Neural progenitor cell (in vitro differentiated cells): Measurements from ENCODE around the gene ZMYND10. TPM values are rescaled to one million over a fixed set of nuclear protein-coding genes. Genes with fewer than 3 reads are reported as not detected.

Experiments
- DNase-seq: peaks from one replicate; pipeline ENCODE4 v3.0.0-alpha.2; 2016; ENCODE audit warnings: low spot score
- H2AFZ ChIP-seq: fragments of 200-600 bp; sonication (generic); replicated peaks from 2 replicates; pipeline ENCODE4 v1.6.1; 2016; ENCODE audit warnings: antibody characterized with exemption
- H3F3A ChIP-seq: fragments of 200-600 bp; sonication (generic); 2 replicates; pipeline ENCODE4 v1.6.1; 2016; ENCODE audit warnings: antibody characterized with exemption, low read depth
- H3K27ac ChIP-seq: fragments of 200-600 bp; sonication (generic); 2 replicates; pipeline ENCODE4 v1.5.1; 2016; ENCODE audit warnings: mild to moderate bottlenecking
- H3K27me3 ChIP-seq: fragments of 200-600 bp; sonication (generic); 2 replicates; pipeline ENCODE4 v1.6.1; 2016; ENCODE audit warnings: mild to moderate bottlenecking, moderate library complexity
- H3K36me3 ChIP-seq: fragments of 200-600 bp; sonication (generic); 2 replicates; pipeline ENCODE4 v1.5.1; 2016
- H3K4me1 ChIP-seq: fragments of 200-600 bp; sonication (generic); 2 replicates; pipeline ENCODE4 v1.6.1; 2016; ENCODE audit warnings: mixed run types
- H3K4me2 ChIP-seq: fragments of 200-600 bp; sonication (generic); 2 replicates; pipeline ENCODE4 v1.6.1; 2016
- H3K4me3 ChIP-seq: fragments of 200-600 bp; sonication (generic); 2 replicates; pipeline ENCODE4 v1.5.1; 2016
- H3K79me2 ChIP-seq: fragments of 200-600 bp; sonication (generic); 2 replicates; pipeline ENCODE4 v1.6.1; 2016; ENCODE audit warnings: low read depth
- H3K9ac ChIP-seq: fragments of 200-600 bp; sonication (generic); 2 replicates; pipeline ENCODE4 v1.6.1; 2016
- H3K9me3 ChIP-seq: fragments of 200-600 bp; sonication (generic); 2 replicates; pipeline ENCODE4 v1.5.1; 2016; ENCODE audit warnings: low read depth
- H4K20me1 ChIP-seq: fragments of 200-600 bp; sonication (generic); 2 replicates; pipeline ENCODE4 v1.6.1; 2016; ENCODE audit warnings: low read depth
- H3K27ac Mint-ChIP-seq: 3 replicates; pipeline ENCODE4 v1.8.0; 2021; ENCODE audit warnings: mixed read lengths
- H3K27me3 Mint-ChIP-seq: 2 replicates; pipeline ENCODE4 v1.8.0; 2022; ENCODE audit warnings: low read depth, mild to moderate bottlenecking, inconsistent platforms, moderate library complexity, mixed read lengths; ENCODE audit not compliant: insufficient read depth
- H3K36me3 Mint-ChIP-seq: 3 replicates; pipeline ENCODE4 v1.8.0; 2021; ENCODE audit warnings: mixed read lengths
- H3K4me1 Mint-ChIP-seq: 3 replicates; pipeline ENCODE4 v1.8.0; 2021; ENCODE audit warnings: mixed read lengths
- H3K4me3 Mint-ChIP-seq: 3 replicates; pipeline ENCODE4 v1.8.0; 2021; ENCODE audit warnings: mild to moderate bottlenecking, moderate library complexity, mixed read lengths
- H3K9me3 Mint-ChIP-seq: 3 replicates; pipeline ENCODE4 v1.8.0; 2020; ENCODE audit warnings: mixed read lengths
- EZH2 ChIP-seq: fragments of 200-600 bp; sonication (generic); IDR thresholded peaks from 2 replicates; pipeline ENCODE4 v1.6.1; 2017; ENCODE audit warnings: antibody characterized with exemption, mild to moderate bottlenecking, moderate library complexity
- EZH2phosphoT487 ChIP-seq: fragments of 200-600 bp; sonication (generic); IDR thresholded peaks from 2 replicates; pipeline ENCODE4 v1.6.1; 2017; ENCODE audit warnings: antibody characterized with exemption
- total RNA-seq: library from RNA; depleted of rRNA; stranded (reverse); fragments of >200 nt; gene quantifications from 2 replicates; pipeline ENCODE4 v1.2.3, GENCODE V29; 2015; ENCODE audit warnings: low replicate concordance
- TF ChIP-seq, protein P1 (sequence below): fragments of 200-600 bp; sonication (generic); IDR thresholded peaks from 2 replicates; pipeline ENCODE4 v1.5.1; 2017; ENCODE audit warnings: antibody characterized with exemption, mild to moderate bottlenecking

ZMYND10 gene
- total RNA-seq, 1 donor from 2014 or later: 0.37 TPM

DNA sequence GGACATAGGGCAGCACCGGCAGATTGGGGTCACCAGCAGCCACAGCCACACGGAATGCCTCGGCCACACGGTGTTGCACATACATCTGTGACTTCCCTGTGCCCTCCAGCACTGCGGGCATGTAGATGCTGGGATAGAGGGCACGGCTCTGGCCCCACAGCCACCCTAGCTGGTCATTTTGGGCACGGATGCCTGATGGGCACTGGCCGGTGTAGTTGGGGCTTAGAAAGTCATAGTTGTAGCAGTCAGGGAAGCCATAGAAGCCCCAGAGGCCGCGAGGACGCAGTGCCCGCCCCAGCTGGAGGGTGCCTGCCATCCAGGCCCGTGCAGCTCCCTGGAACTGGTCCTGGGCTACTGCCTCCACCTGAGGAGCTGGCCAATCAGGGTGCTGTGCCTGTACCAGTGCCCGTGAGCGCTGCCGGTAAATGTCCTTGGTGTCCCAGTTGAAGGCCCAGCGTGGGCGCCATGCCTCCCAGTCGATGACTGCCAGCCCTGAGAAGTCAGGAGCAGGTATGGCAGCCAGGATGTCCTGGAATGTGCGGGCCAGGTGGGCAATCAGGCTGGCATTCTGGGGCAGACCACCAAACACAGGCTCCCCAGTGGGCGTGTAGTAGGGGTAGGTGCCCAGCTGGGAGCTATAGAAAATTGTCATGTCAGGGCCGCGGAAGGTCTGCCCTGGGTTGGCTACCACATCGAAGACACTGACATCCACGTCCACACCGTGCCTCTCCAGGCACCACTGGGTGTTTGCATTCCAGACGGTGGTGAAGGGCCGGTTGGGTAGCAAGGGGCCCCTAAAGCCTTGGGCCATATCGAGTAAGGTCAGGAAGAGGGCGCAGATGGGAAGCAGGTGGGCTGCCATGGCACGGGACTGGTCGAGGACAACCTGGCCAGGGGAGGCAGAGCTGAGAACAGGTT, 43.2 kb downstream of the ZMYND10 start:
- H3K9me3 Mint-ChIP-seq: peaks cover 14% of the 10 kb centered on the region
- H3K36me3 ChIP-seq: no peaks in the 10 kb centered on the region
- no peak overlapping the region for H3K4me3 ChIP-seq
- H3K9me3 ChIP-seq: peaks cover 3% of the 10 kb centered on the region
- peaks cover 3% of the 10 kb centered on the region for H3K36me3 Mint-ChIP-seq
- no peaks in the 10 kb centered on the region for H3K79me2 ChIP-seq
- TF ChIP-seq EZH2phosphoT487 (no peak), EZH2 (no peak)
- TF ChIP-seq, protein P1, sequence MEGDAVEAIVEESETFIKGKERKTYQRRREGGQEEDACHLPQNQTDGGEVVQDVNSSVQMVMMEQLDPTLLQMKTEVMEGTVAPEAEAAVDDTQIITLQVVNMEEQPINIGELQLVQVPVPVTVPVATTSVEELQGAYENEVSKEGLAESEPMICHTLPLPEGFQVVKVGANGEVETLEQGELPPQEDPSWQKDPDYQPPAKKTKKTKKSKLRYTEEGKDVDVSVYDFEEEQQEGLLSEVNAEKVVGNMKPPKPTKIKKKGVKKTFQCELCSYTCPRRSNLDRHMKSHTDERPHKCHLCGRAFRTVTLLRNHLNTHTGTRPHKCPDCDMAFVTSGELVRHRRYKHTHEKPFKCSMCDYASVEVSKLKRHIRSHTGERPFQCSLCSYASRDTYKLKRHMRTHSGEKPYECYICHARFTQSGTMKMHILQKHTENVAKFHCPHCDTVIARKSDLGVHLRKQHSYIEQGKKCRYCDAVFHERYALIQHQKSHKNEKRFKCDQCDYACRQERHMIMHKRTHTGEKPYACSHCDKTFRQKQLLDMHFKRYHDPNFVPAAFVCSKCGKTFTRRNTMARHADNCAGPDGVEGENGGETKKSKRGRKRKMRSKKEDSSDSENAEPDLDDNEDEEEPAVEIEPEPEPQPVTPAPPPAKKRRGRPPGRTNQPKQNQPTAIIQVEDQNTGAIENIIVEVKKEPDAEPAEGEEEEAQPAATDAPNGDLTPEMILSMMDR: no peak
- H3K4me1 ChIP-seq: peaks cover 13% of the 10 kb centered on the region
- H3K4me2 ChIP-seq: no peak overlapping the region
- H2AFZ ChIP-seq: no peak overlapping the region
- no peak overlapping the region for H3K9ac ChIP-seq
- H3K27ac Mint-ChIP-seq: no peak overlapping the region
- peaks cover 6% of the 10 kb centered on the region for H4K20me1 ChIP-seq
- H3K4me3 Mint-ChIP-seq: no peak overlapping the region
- peaks cover 5% of the 10 kb centered on the region for H3F3A ChIP-seq
- H3K4me1 Mint-ChIP-seq: peaks cover 25% of the 10 kb centered on the region
- H3K27ac ChIP-seq: no peak overlapping the region
- H3K27me3 Mint-ChIP-seq: peaks cover 10% of the 10 kb centered on the region
- no peaks in the 10 kb centered on the region for H3K27me3 ChIP-seq
- peak; percentile 1 for DNase-seq

DNA sequence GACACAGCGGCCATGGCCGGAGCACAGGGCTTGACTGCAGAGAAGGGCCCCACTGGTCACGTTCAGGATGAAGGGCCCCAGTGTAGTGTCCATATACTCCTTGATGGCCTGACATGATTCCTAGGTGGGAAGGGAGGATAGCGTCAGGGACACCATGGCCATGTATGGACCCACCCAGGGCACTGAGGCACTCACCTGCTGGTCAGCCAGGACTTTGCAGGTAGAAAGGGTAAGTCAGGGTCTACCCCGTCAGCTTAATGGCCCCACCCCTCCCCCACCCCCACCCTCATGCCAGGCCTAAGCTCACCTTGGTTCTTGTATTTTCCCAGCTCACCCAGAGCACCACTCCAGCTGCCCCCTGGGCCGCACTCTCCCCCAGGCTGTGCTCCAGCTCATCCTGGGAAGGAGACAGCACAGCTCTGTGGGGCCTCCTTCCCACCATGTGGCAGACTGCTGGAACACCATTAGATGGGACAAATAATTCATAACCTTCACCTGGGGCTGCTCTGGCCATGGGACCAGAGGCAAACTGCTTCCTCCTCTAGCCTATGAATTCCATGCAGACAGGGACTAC, 44.8 kb downstream of the ZMYND10 start:
- peaks cover 6% of the 10 kb centered on the region for H4K20me1 ChIP-seq
- peaks cover 5% of the 10 kb centered on the region for H3K36me3 Mint-ChIP-seq
- DNase-seq: peak; percentile 1
- no peak overlapping the region for H3K4me2 ChIP-seq
- H2AFZ ChIP-seq: no peak overlapping the region
- TF ChIP-seq, protein P1: no peak
- no peak for TF ChIP-seq EZH2
- TF ChIP-seq EZH2phosphoT487: no peak
- H3K9me3 Mint-ChIP-seq: peaks cover 6% of the 10 kb centered on the region
- H3K9me3 ChIP-seq: no peaks in the 10 kb centered on the region
- peak overlapping the region; percentile 96 for H3K4me3 Mint-ChIP-seq
- H3K4me1 ChIP-seq: peaks cover 13% of the 10 kb centered on the region
- H3K27ac Mint-ChIP-seq: peak overlapping the region; percentile 42
- no peak overlapping the region for H3K9ac ChIP-seq
- H3K27me3 ChIP-seq: no peaks in the 10 kb centered on the region
- peaks cover 25% of the 10 kb centered on the region for H3K4me1 Mint-ChIP-seq
- H3K4me3 ChIP-seq: no peak overlapping the region
- H3K79me2 ChIP-seq: no peaks in the 10 kb centered on the region
- H3K27me3 Mint-ChIP-seq: peaks cover 14% of the 10 kb centered on the region
- no peak overlapping the region for H3K27ac ChIP-seq
- H3F3A ChIP-seq: peaks cover 5% of the 10 kb centered on the region
- no peaks in the 10 kb centered on the region for H3K36me3 ChIP-seq

- H3K4me2 ChIP-seq: peak overlapping the region; percentile 85
- no peaks in the 10 kb centered on the region for H3K79me2 ChIP-seq
- no peaks in the 10 kb centered on the region for H3K27me3 ChIP-seq
- Mint-ChIP-seq H3K27me3 (peaks cover 12% of the 10 kb centered on the region), H3K36me3 (peaks cover 5% of the 10 kb centered on the region), H3K4me1 (peaks cover 25% of the 10 kb centered on the region), H3K9me3 (peaks cover 4% of the 10 kb centered on the region), H3K4me3 (peak overlapping the region; percentile 96), H3K27ac (peak overlapping the region; percentile 76)
- peaks cover 13% of the 10 kb centered on the region for H3K4me1 ChIP-seq
- peak overlapping the region; percentile 75 for H2AFZ ChIP-seq
- no peaks in the 10 kb centered on the region for H3K36me3 ChIP-seq
- no peaks in the 10 kb centered on the region for H3K9me3 ChIP-seq
- no peak overlapping the region for H3K9ac ChIP-seq
- H3F3A ChIP-seq: peaks cover 5% of the 10 kb centered on the region
- TF ChIP-seq EZH2 (no peak), EZH2phosphoT487 (no peak)
- TF ChIP-seq, protein P1: no peak
- H3K4me3 ChIP-seq: peak overlapping the region; percentile 91
- H3K27ac ChIP-seq: no peak overlapping the region
- no peak for DNase-seq
- H4K20me1 ChIP-seq: peaks cover 6% of the 10 kb centered on the region
Observed at GRCh38 chr3:50299929-50300680, 45.4 kb downstream of the ZMYND10 start.
